Endothelial cell of umbilical vein (primary cell): ENCODE data around the gene ZFPM1.

Experiments
- EZH2 ChIP-seq: IDR thresholded peaks from 2 replicates; pipeline ENCODE4 v1.6.1; 2012; ENCODE audit warnings: borderline replicate concordance, low read depth, mild to moderate bottlenecking, moderate library complexity, low read length, inconsistent platforms; ENCODE audit not compliant: severe bottlenecking
- FOS ChIP-seq: IDR thresholded peaks from 2 replicates; pipeline ENCODE4 v1.6.1; 2011; ENCODE audit warnings: mild to moderate bottlenecking, low read length, moderate library complexity, borderline replicate concordance; ENCODE audit not compliant: insufficient read depth
- GATA2 ChIP-seq: IDR thresholded peaks from 2 replicates; pipeline ENCODE4 v1.7.0; 2011; ENCODE audit warnings: low read depth, mild to moderate bottlenecking, moderate library complexity, mixed read lengths, low read length; ENCODE audit not compliant: insufficient read length, insufficient read depth
- JUN ChIP-seq: IDR thresholded peaks from 2 replicates; pipeline ENCODE4 v1.6.1; 2011; ENCODE audit warnings: borderline replicate concordance, low read depth; ENCODE audit not compliant: insufficient read length, insufficient read depth
- MYC ChIP-seq: IDR thresholded peaks from one replicate; pipeline ENCODE4 v1.6.1; 2011; ENCODE audit warnings: mild to moderate bottlenecking, low read depth, low read length
- POLR2A ChIP-seq: IDR thresholded peaks from 2 replicates; pipeline ENCODE4 v1.6.1; 2012; ENCODE audit warnings: low read depth, mild to moderate bottlenecking, control low read depth, low read length
- POLR2AphosphoS5 ChIP-seq: IDR thresholded peaks from 2 replicates; pipeline ENCODE4 v1.6.1; 2012; ENCODE audit warnings: low read depth, mild to moderate bottlenecking, control low read depth, low read length, moderate library complexity; ENCODE audit not compliant: insufficient read depth
- TF ChIP-seq, protein P1 (sequence below), 2 donors: IDR thresholded peaks; 1 replicate in 1 of 2; 2 replicates in 1 of 2; pipeline ENCODE4 v1.5.1; 2011; ENCODE audit warnings: low read length in 2 of 2, mild to moderate bottlenecking in 2 of 2, moderate library complexity in 2 of 2, control low read depth in 1 of 2, inconsistent platforms in 1 of 2, low read depth in 1 of 2; ENCODE audit not compliant: insufficient read depth in 1 of 2; ENCODE audit errors: extremely low read depth in 1 of 2
- TF ChIP-seq, protein P2 (sequence below): IDR thresholded peaks from 2 replicates; pipeline ENCODE4 v1.6.1; 2011; ENCODE audit not compliant: insufficient read depth, insufficient read length

- TF ChIP-seq, protein P1, sequence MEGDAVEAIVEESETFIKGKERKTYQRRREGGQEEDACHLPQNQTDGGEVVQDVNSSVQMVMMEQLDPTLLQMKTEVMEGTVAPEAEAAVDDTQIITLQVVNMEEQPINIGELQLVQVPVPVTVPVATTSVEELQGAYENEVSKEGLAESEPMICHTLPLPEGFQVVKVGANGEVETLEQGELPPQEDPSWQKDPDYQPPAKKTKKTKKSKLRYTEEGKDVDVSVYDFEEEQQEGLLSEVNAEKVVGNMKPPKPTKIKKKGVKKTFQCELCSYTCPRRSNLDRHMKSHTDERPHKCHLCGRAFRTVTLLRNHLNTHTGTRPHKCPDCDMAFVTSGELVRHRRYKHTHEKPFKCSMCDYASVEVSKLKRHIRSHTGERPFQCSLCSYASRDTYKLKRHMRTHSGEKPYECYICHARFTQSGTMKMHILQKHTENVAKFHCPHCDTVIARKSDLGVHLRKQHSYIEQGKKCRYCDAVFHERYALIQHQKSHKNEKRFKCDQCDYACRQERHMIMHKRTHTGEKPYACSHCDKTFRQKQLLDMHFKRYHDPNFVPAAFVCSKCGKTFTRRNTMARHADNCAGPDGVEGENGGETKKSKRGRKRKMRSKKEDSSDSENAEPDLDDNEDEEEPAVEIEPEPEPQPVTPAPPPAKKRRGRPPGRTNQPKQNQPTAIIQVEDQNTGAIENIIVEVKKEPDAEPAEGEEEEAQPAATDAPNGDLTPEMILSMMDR (IDR thresholded peaks at IDR 0.05; ENCODE audit: extremely low read depth in 1 of 2, insufficient read depth in 1 of 2, low read depth in 1 of 2, low read length in 2 of 2): no peak
- TF ChIP-seq POLR2AphosphoS5 (no peak), POLR2A (no peak), EZH2 (no peak), MYC (no peak), GATA2 (no peak), JUN (no peak), FOS (no peak)
- TF ChIP-seq, protein P2, sequence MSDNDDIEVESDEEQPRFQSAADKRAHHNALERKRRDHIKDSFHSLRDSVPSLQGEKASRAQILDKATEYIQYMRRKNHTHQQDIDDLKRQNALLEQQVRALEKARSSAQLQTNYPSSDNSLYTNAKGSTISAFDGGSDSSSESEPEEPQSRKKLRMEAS: no peak
Measured at GRCh38 chr16:88431651-88432050, 21.4 kb upstream of the ZFPM1 start.
